Astrocyte of the cerebellum (primary cell): ENCODE results near the gene SFXN5.
A peak's percentile ranks its signal among the peaks of the same experiment; 100 is the strongest.
"Not testable (repeated sequence)": the region's sequence is repeated elsewhere in the genome, so short reads cannot be mapped to it uniquely, and the experiment has no call there.

Experiments used
- DNase-seq: peaks from one replicate; pipeline ENCODE4 v3.0.0-alpha.2; 2011; ENCODE audit warnings: low read depth
- H3K4me3 ChIP-seq: 2 replicates; pipeline ENCODE4 v1.5.1; 2011; ENCODE audit warnings: mild to moderate bottlenecking, low read depth, low read length, moderate library complexity
- CTCF ChIP-seq: IDR thresholded peaks from 2 replicates; pipeline ENCODE4 v1.5.1; 2012; ENCODE audit warnings: low read length, low read depth, moderate library complexity, mild to moderate bottlenecking; ENCODE audit errors: missing control alignments
- in situ Hi-C: cut with HindIII; loops from 2 replicates; pipeline ENCODE4 v1.10.0; 2017; ENCODE audit warnings: low sequenced_read_pairs

The SFXN5 gene

GRCh38 chr2:73071360-73072128 lies at the start of gene SFXN5:
TSS of gene SFXN5 (minus strand) at chr2:73071712. CDS start at chr2:73071705, 7 bp downstream.
- in situ Hi-C loops: no loop called here
- peak within 1 kb of the TSS; percentile 80 for H3K4me3 ChIP-seq
- peak; percentile 14 for TF ChIP-seq CTCF
- DNase-seq: peak; percentile 88

GRCh38 chr2:73119611-73120239 lies 48.2 kb upstream of the SFXN5 start:
- in situ Hi-C loops, DNase-seq, H3K4me3 ChIP-seq: not testable (repeated sequence)

- in situ Hi-C loops: no loop called here
- DNase-seq: no peak
- no peak overlapping the region for H3K4me3 ChIP-seq
- TF ChIP-seq CTCF: no peak
Measured at GRCh38 chr2:73117441-73117840, 45.9 kb upstream of the SFXN5 start.

GRCh38 chr2:73116182-73116960 lies 44.9 kb upstream of the SFXN5 start:
- TF ChIP-seq CTCF: no peak
- in situ Hi-C loops: no loop called here
- DNase-seq: no peak
- H3K4me3 ChIP-seq: no peak overlapping the region

GRCh38 chr2:73114273-73114867 lies 42.9 kb upstream of the SFXN5 start:
- no peak for DNase-seq
- TF ChIP-seq CTCF: no peak
- no peak overlapping the region for H3K4me3 ChIP-seq
- in situ Hi-C loops: no loop called here

- H3K4me3 ChIP-seq: peak within 1 kb of the TSS; percentile 68
- TF ChIP-seq CTCF: no peak
- in situ Hi-C loops: no loop called here
- DNase-seq: peak; percentile 62
Measured at GRCh38 chr2:73112913-73113854, 41.7 kb upstream of the SFXN5 start, which contains the start of gene RAB11FIP5. TSS of gene RAB11FIP5 (minus strand) at chr2:73112948. CDS start at chr2:73112777, 171 bp downstream.
